Smooth muscle cell of the brain vasculature (primary cell): Measurements from ENCODE around the gene DCLRE1B.
A peak's percentile ranks its signal among the peaks of the same experiment; 100 is the strongest.

Source experiments
- DNase-seq: peaks from one replicate; pipeline ENCODE4 v3.0.0-alpha.2; 2012; ENCODE audit warnings: low read depth, low spot score

The DCLRE1B gene

GRCh38 chr1:113904674-113905434 is at the start of gene DCLRE1B, which contains the start of gene AP4B1:
Gene DCLRE1B, plus strand, starts transcription at chr1:113905326. Its CDS starts 261 bp downstream, at chr1:113905587.
Gene AP4B1, minus strand, starts transcription at chr1:113904799. Its CDS starts 82 bp downstream, at chr1:113904717.
- peak; percentile 99 for DNase-seq

DNA sequence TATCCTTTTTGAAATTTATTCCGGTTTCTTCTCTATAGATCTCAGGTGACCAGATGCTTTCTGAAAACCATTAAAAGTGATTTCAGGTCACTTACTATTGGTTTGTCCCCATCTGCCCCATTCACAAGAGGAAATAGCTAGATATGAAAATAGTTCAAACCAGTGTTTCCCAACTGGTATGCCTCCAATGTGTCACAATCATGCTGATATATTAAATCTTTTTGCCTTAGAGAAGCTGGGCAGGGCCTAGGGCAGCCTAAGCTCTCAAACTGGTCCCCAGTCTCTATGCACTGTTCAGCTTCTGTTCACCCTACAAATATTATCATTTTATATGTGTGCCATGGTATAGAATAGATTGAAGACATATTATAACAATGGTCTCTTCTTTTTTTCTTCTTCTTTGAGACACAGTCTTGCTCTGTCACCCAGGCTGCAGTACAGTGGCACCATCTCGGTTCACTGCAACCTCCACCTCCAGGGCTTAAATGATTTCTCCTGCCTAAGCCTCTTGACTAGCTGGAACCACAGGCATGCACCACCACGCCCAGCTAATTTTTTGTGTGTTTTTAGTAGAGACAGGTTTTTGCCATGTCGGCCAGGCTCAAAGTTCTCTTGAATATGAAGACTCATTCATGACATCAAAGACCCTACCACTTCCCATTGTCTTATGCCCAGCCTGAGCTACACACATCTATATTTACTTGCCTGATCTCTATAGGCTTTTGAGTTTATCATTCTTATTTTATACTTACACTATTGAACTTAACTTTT is 49.3 kb upstream of the DCLRE1B start:
- no peak for DNase-seq

- DNase-seq = no peak
Observed at GRCh38 chr1:113856401-113856790, 48.7 kb upstream of the DCLRE1B start.

DNA sequence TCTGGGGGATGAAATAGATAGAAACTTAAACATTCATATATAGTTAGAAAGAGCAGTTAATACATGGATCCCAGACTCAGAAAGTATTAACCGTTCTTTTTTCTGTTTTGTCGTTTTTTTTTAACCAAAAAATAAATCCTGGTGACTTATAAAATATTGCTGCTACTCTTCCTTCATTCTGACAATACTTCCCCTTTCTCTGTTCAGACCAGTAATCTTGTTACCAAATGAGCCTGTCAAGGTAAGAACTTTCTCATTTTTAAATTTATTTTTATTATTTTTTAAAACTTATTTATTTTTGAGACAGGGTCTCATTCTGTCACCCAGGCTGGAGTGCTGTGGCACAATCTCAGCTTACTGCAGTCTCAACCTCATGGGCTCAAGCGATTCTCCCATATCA is 47.4 kb upstream of the DCLRE1B start:
- DNase-seq = no peak

GRCh38 chr1:113858418-113858817 is 46.7 kb upstream of the DCLRE1B start:
- DNase-seq = no peak

GRCh38 chr1:113858982-113859381 is 46.1 kb upstream of the DCLRE1B start:
- DNase-seq = no peak

DNA sequence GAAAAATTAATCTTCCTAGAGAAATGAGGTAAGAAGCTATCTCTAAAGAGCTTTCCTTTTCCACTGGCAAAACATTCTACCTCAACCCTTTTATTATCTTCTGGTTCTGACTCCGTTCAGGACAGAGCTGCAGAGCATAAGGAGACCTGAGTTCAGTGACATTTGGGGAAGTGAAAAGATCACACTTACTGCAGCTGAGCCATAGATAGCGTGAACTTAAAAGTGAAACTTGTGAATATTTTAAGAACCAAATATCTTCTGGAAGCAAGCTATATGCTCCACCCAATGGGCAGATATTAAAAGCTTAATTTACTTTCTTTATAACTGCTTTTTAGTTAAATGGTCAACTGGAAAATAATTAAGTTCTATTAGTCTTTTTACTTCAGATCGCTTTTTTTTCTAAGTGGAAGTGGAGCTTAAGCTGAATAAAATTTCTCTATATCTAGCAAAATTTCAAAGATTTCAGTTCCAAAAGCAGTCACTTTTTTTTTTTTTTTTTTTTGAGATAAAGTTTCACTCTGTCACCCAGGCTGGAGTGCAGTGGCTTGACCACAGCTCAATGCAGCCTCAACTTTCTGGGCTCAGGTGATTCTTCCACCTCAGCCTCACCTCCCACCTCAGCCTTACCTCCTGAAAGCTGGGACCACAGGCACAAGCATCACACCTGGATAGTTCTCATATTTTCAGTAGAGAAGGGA is 45.5 kb upstream of the DCLRE1B start:
- DNase-seq = no peak

GRCh38 chr1:113860891-113861290 is 44.2 kb upstream of the DCLRE1B start:
- peak; percentile 28 for DNase-seq

- no peak for DNase-seq
Observed at GRCh38 chr1:113861641-113862040, 43.5 kb upstream of the DCLRE1B start.

DNA sequence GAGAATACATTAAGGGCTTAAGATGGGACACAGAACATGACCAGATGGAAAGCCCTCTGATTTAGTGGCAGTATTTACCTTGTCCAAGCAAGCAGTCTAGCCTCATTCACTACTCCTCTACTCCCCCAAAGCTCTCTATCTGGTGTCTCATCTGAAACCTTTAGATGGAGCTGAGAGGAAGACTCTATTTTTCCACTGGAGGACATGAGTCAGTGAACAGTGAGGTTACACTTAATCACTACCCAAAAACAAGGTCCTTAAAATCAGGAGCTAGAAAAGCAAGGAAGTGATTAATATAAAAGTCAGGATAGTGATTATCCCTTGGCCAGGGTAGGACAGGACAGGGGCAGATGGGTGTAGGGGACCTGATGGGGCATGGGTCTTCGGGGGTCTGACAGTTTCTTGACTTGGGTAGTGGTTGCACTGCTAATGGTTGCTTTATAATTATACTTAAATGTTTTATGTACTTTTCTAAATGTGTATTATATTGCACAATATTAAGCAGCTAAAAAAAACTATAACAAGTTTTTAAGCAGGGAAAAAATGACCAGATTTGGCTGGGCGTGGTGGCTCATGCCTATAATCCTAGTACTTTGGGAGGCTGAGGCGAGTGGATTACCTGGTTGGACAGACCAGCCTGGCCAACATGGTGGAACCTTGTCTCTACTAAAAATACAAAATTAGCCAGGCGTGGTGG is 36.6 kb upstream of the DCLRE1B start:
- no peak for DNase-seq

DNA sequence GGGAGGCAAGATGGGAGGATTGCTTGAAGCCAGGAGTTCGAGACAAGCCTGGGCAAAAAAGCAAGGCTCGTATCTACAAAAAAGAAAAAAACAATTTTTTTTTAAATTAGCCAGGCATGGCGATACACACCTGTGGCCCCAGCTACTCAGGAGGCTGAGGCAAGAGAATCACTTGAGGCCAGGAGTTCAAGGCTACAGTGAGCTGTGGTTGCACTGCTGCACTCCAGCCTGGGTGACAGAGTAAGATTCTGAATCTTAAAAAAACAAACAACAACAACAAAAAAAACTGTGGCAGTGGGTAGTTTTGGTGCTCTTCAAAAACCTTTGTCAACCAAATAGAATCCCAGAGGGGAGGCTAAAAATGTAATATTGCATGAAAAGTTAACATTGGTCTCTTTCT is 34.3 kb upstream of the DCLRE1B start:
- DNase-seq = no peak

- DNase-seq = no peak
Observed at GRCh38 chr1:113871597-113872113, 33.5 kb upstream of the DCLRE1B start, which contains the start of gene PTPN22. Gene PTPN22, minus strand, starts transcription at chr1:113871712.

DNA sequence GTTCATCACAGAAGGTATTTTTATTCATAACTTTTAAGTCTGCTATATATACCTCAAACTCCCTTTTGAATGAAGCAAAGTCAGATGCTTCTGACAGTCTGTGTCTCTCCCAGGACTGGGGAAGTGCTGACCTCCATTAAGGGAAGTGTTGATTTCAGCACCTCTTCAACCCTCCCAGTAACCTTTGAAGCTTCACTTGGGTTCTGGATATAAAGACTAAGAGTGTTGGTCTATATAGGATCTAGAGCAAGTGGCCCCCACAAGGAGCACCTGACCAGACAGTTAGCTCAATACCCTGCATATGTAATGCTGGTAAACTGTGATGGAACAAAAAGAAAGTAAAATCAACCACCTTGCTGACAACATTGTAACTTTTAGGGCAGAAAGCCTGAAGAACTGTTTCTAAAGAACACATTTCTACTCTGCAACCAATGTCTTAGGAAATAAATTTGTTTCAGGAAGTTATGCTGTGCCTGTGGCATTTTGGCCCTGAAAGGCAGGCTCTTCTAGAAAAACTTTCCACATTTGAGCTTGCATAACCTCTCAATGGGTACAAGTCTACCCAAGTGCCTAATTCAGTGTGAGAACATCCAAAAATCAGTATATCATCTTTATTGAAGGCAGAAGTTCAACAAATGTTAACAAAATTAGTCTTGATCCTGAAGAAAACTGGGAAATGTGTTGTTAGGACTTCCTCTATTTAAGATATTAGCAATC is 32.7 kb upstream of the DCLRE1B start:
- DNase-seq = no peak

DNA sequence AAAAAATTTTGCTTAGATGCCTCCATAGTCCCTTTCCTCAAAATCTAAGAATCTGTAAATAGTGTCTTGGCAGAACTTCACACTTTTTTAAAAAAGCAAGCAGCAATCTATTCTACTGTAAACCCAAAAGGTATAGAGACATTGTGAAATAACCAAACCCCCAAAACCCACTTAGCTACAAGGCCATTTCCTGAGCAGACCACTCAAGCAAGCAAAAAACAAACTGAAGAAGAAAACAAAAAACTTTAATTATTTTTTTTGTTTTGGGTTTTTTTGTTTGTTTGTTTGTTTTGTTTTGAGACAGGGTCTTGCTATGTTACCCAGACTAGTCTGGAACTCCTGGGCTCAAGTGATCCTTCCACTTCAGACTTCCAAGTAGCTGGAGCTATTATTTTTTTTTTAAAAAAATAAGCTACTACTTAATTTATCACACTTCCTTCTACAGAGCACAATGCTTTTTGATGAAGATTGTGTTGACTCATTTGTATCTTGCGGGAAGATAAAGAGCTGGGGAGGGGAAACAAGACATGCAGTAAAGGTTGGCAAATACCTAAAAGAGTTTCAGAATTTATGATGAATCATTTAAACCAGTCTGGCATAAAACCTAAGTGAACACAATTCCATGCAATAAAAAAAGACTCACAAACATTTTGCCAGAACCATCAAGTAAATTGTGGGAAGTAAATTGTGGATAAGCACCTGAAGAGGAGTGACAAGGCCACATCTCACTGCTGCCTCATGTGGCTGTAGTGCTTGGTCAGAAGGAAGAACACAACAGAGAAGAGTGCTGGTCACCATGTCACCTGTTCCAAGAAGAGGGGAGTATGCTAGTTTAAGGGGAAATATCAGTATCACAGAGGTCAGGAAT is 30.9 kb upstream of the DCLRE1B start:
- no peak for DNase-seq

DNA sequence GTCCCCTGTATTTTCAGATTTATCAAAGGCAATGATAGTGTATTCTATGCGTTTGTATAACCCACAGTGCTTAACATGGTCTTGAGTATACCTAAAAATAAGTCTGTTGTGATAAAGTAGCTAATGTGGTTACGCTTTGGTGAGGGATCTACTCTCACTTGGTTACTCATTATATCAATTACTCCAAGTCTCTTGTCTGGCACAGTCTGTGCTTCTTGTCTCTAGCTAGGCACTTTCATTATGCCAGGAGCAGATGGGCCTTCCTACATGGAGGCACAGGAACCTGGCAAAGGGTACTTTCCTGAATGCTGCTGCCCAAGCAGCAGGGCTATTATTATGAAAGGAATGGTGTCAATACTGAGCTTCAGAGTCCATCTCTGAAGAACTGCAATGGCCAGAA is 29.4 kb upstream of the DCLRE1B start:
- no peak for DNase-seq

GRCh38 chr1:113876176-113876575 is 28.9 kb upstream of the DCLRE1B start:
- no peak for DNase-seq

- no peak for DNase-seq
Observed at GRCh38 chr1:113879739-113880038, 25.4 kb upstream of the DCLRE1B start.

DNA sequence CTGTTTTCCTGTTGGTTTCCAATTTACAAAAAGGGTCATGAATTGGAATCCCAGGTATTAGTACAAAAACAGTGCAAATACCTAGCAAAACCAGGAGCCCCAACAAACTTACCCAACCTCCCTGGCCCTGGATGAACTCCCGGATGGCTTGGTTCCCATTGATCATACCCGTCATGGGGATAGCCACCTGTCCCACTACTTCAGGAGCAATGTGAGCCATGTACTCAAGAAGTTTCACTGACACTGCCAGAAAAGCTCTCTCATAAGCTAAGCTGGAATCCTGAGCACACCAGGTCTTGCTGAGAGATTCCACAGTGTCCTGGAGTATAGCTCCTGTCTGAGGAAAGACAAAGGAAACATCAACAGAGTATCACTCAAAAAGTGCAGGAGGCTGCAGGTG is 23.5 kb upstream of the DCLRE1B start:
- DNase-seq = no peak

DNA sequence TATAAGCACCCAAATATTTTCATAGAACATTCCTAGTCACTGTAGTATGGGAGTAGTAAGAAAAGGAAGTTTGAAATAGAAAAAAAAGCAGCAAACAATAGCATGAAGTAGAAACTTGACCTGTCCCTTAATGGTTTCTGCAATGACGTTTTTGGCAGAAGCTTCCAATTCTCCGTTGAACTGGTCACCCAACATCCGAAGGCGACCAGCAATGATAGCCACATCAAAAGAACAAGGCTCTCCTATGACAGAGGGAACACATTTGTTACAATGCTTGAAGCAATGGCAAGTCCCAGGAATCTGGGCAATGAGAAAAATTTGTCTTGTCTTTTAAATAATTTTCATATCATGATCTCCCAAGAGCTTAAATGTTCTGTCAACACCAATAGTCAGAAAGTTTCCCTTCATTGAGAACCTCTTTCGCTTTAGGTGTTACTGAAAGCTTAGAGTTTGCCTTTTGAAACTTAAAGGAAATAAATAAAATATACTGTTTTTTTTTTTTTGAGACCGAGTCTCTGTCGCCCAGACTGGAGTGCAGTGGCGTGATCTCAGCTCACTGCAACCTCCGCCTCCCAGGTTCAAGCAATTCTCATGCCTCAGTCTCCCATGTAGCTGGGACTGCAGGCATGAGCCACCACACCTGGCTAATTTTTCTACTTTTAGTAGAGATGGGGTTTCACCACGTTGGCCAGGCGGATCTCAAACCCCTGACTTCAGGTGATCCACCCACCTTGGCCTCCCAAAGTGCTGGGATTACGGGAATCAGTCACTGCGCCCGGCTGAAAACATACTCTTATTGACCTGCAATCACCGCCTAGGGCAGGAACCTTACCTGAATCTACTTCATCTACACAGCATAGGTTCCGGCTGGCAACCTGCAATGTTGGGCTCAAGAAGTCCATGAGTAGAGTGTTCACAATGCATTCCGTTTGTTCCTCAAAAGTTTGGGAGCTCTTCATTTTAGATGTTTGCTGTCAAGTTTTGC is 18.4 kb upstream of the DCLRE1B start:
- no peak for DNase-seq
